Renal cortical epithelial cell (primary cell): Measurements from ENCODE around the gene LYST. TPM values are rescaled to one million over a fixed set of nuclear protein-coding genes. Genes with fewer than 3 reads are reported as not detected.
A peak's percentile ranks its signal among the peaks of the same experiment; 100 is the strongest.
"Not testable (repeated sequence)": the region's sequence is repeated elsewhere in the genome, so short reads cannot be mapped to it uniquely, and the experiment has no call there.

Experiments used
- DNase-seq: peaks from one replicate; pipeline ENCODE4 v3.0.0-alpha.2; 2011; ENCODE audit warnings: low read depth
- total RNA-seq: library from RNA; depleted of rRNA; stranded (reverse); fragments of >200 nt; gene quantifications from 2 replicates; pipeline ENCODE4 v1.2.3, GENCODE V29; 2014

Gene LYST
- total RNA-seq, 1 donor from 2014 or later: 23.6 TPM

DNA sequence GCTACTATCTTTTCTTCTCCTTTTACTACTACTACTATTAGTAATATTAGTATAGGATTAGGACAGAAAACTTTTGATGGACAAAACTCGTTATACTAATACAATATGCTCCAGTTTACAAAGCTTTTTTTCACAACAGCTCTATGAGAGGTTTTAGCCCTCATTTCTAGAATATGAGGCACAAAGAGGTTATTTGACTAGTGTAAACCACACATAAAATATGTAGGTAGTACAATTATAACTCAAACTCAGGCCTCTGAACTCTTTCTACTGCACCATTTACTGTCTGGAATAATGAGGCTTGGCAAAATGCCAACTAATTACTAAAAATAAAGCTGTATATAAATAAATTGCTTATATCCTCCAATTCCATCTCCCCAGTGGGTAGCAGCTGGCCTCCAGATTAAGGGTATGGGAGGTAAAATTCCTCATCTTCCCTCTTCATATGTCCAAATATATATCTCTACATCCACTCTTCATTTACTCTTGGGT is 99.9 kb downstream of the LYST start:
- DNase-seq: no peak

DNA sequence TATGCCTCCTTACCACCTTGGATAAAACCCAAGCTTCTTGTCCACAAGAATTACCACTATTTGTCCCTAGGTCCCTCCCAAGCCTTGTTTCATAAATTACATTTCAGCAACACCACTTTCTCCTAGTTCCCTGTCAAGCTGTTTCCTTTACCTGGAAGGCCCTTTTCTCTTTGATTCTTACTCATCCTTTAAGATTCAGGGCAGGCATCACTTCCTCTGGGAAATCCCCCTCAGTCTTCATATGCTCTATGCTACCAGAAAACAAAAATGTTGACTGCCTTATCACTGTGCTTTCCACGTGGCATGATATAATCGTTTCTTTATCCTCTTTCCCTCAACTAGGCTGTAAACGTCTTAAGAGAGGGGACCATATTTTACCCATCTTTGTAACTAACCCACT is 102.7 kb downstream of the LYST start:
- DNase-seq: no peak

DNA sequence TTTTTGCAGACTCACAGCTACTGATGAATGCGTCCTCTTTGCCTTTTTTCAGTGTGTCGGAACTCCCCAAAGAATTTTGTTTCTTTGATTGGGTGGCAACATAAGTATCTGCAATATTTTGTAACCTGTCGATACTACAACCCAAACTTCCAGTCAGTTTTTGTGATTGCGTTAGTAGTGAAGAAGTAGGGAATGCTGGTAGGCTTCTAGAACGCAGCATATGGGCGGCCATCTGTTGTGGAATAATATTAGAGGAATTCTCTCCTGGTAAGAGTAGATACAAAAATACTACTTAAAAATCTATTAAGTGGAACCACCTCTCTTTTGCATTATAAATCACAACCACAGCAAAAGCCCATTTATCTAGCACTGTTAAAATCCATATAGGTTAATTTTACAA is 107.4 kb downstream of the LYST start:
- DNase-seq: no peak

DNA sequence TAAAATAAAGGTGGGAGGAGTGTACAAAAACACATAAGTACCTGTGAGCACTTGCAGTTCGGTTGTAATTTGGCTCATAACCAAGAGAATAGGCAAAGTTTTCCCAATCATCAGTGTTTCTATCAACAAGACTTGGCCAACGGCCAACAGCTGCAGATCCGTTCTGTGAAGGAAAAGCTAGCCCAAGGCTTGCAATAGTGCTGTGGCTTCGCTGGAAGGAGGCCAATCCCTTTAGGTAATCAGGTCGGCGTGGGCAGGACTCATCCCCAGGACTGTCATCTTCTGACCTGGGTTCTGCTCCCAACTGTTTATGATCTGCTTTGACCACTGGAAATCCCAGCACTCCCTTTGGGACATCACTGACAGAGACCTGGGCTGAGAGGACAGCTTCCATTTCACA is 107.8 kb downstream of the LYST start:
- no peak for DNase-seq

DNA sequence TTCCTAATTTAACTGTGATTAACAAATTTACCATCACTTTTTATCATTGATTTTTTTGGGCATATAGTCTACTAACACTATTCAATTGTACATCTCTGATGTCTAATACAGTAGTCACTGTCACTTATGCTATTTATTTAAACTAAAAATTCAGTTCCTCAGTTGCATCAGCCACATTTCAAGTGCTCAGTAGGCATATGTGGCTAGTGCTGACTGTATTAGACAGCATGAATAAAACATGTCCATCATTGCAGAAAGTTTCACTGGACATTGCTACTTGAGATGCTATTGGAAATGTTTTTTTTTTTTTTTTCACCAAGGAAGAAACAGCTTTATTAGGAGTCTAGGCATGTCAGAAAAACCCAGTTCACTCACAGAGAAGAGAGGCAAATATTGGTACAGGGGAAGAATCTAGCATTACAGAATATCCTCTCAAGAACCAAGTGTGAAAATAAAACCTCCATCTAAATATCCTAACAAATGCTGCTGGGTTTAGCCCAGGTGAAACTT is 109.1 kb downstream of the LYST start:
- DNase-seq: no peak

DNA sequence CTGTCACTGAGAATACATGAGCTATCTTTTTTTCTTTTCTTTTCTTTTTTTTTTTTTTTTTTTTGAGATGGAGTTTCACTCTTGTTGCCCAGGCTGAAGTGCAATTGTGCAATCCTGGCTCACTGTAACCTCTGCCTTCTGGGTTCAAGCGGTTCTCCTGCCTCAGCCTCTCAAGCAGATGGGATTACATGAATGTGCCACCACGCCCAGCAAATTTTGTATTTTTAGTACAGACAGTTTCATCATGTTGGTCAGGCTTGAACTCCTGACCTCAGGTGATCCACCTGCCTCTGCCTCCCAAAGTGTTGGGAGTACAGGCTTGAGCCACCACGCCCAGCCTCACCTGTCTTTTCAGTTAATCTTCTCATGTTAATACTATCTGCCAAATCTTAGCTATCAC is 112.5 kb downstream of the LYST start:
- DNase-seq: not testable (repeated sequence)

DNA sequence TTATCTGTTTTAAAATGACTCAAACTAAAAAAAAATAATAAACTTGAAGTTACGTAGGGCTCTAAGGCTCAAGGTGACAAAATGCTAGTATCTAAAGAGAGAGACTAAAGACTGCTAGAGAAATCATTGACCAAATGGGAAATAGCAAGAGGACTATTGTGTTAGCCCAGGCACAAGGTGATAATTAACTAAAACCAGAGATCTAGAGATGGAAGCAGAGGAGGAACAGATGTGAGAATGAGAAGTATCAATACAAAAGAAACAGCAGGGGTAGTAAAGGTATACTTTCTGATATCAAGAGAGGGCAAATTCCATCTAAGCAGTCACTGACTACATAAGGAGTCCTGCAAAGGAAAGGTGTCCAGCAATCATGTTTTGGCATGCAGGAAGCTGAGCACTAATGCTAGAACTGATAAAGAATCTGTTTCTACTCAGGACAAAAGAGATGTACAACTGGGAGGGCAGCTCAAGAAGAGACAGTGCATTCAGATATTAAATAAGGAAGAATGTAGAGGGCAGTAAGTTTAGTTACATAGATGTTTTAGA is 116.9 kb downstream of the LYST start:
- peak; percentile 33 for DNase-seq

DNA sequence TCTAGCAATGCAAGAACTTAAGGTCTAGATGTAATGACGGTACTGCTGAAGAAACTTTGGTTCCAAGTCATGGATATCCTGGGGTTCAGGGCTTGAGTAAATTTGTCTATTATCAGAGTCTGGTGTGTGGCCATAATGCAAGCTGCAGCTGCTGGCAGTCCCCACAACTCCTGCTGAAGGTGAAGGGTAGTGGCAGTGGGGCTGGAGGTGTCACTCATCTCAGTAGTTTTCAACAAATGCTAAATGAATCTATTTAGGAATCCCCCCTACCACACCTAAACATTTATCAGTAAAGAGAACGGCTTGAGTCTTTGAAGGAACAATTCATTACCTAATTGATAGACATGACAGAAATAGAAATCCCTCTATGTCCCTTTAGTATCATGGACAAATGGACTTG is 118.0 kb downstream of the LYST start:
- no peak for DNase-seq

DNA sequence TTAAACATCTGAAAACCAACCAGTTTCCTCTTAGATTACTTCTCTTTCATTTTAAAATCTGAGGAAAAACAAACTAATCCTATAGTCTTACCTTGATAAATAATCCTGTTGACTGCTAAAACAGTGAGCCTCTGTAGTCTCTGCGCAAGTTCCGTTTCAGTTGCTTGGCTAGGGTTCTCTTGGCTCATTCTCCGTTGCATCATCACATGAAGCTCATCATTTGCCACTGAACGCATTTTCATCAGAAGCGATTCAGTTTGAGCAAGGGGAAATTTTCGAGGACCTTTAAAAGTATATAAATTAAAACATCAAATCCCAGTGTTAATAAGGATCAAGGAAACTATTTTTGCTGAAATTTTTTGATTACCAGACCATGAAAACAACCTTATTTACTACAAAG is 120.5 kb downstream of the LYST start:
- DNase-seq: no peak

DNA sequence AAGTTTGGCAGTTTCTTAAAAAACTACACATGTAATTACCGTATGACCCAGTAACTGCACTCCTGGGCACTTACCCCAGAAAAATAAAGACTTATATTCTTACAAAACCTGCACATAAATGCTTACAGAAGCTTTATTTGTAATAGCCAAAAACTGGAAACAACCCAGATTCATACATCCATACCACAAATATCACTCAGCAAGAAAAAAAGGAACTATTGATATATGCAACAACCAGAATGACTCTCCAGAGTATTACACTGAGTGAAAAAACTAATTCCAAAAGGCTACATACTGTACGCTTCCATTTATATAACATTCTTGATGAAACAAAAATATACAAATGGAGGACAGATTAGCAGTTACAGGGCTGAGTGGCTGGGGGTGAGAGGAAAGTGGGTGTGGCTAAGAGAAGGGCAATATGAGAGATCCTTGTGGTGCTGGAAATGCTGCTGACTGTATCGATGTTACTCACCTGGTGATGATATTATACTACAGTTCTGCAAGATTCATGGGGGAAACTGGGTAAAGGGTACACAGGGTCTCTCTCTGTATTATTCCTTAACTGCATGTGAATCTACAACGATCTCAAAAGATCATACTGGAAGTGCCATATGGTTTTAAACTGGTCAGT is 121.1 kb downstream of the LYST start:
- no peak for DNase-seq

DNA sequence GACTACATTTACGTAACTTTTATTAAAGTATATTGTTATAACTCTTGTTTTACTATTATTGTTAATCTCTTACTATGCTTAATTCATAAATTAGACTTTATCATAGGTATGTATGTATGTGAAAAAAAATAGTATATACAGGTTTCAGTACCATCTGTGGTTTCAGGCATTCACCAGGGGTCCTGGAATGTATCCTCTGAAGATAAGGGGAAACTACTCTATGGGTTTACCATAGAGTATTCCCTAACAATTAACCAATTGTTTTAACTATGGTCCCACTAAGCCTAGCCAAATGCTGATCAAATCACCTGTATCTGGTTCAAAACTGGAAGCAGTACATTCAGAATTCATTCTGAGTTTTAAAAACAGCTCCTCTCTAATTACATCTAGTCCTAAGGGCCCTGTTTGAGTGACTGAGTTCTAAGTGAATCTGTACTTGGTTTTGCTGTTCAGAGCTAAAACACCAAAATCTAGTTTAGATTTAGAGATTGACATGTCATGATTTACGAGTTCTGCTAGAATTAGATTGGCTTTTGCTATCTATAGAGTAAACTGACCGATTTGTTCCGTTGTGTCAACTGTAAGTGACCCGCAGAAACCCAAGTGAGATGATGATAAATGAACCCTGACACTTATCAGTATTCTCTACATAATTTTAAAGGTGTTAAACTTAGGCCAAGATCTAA is 123.6 kb downstream of the LYST start:
- no peak for DNase-seq

DNA sequence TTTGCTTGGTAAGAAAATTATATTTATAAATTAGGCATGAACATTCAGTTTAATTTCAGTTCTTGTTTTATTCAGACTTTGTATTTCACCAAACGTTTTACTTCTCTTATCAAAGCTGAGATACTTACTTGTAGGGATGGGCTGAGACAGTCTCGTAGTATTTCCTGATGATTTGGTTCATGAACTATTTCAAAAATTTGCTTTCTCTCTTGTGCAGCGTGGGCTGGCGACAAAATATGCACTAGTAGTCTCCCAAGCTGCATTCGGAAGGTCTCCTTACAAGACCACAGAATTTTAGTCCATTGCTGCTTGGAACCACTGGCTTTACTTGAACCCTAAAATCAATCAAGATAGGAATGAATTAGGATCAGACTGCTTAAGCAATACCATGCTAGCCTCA is 125.4 kb downstream of the LYST start:
- peak; percentile 28 for DNase-seq

DNA sequence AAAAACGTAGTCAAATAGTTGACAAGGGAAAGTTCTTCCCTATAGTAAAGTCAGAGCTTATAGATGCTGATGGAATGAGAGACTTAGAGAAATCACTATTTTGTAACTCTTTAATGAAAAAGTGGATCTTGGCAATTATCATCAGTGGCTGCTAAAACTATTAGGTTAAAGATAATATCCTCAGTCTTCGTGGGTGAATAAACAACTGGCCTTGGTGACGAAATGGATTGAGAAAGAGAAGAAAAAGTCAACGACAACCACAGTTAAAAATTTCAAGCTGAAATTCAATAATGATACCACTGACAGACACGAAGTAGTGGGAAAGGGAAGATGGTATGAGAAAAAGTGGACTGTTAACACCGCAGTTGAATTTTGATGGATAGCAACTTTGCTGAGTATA is 127.1 kb downstream of the LYST start:
- DNase-seq: no peak

DNA sequence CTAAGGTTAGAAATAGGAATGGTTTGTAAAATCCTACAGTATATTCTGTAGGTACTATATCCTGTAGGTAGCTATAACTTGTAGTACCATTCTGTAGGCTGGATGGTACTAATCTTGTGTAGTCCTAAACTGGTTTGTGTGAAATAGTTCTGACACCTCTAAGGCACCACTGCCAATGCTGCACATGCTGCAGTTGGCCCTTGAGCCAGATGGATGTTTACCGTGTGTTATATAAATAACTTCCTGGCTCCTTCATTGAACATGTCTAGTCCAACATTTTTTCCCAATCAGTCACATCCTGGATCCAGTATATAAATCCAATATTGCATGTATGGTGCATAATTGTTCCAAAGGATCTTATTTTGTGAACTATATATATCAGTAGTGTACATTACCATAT is 127.6 kb downstream of the LYST start:
- DNase-seq: no peak

DNA sequence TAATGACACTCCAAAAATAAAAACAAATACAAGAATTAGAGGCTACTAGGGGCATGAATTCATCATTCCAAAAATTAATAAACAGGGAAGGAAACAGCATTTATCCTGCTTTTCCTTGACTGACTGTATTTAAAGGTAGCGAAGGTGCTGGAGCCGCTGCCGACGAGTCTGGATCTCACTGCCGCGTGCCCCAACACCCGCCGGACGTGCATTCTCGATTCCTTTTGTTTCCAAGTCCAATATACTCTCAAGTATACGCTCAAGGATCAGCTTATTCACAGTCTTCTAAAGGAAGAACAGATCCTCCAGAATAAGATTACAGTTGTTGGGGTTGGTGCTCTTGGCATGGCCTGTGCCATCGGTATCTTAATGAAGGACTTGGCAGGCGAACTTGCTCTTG is 129.0 kb downstream of the LYST start:
- DNase-seq: no peak

DNA sequence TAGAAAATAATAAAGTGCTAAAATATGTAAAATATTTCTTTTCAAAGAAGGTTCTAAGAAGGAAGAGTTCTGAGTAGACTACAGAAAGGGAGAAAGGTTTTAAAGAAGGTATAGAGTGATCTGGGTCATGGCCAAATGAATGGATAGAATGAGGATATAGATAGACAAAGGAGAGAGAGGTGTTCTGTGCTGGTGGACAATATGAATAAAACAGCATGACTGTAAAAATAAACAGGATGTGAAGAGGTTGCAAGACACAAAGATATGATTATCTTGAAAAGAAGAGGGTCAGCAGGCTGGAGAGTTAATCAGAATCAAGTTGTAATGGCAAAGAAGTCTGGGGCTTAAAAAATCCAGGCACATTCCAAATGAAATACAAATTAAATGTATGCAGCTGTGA is 130.4 kb downstream of the LYST start:
- no peak for DNase-seq

DNA sequence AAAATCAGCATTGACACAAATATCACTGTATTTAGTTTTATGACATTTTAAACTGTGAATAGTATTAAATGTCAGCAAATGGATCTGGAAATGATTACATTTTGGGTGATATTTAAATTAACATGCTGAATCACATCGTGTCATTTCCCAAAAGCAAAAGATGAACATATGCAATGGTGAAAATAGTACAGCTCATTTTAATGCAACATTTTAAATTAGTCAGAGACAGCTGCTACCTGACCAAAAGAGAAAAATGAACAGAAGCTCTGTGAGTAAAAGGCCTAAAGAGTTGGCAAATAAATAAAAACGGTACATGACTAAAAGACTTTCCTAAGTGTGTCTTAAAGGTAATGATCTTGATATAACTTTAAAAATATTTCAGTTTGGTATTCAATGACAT is 131.1 kb downstream of the LYST start:
- no peak for DNase-seq

DNA sequence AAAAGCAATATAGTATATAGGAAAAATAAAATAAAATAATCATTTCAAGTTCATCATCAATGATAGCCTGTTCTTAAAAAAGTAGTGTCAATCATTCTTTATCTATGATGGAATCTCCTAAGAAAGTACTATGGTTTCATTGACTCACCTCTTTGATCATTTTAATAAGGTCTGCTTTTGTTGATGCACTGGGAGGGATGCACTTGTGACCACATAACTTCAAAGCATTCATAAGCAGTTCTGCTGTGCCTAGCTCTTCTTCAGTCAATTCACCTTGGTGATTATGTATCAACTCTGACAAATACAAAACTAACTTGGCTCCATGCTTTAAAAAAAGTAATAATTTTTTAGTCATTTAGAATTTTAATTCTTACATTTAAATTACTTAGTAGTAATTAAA is 132.4 kb downstream of the LYST start:
- no peak for DNase-seq

DNA sequence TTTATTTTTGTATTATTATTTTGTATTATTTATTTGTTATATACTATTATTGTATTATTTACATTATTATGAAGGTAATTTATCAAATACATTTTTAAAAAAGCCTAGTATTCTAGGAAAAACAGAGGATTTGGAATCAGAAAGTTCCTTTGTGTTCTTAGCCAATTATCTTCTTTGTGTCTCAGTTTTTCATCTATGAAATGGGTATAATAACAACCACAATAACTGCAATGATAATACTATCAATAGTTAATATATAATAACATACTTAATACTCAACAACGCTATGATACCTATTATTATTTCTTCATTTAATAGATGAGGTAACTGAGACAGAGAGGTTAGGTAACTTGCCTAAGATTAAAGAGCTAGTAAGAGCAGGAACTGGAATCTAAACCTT is 136.7 kb downstream of the LYST start:
- DNase-seq: no peak

DNA sequence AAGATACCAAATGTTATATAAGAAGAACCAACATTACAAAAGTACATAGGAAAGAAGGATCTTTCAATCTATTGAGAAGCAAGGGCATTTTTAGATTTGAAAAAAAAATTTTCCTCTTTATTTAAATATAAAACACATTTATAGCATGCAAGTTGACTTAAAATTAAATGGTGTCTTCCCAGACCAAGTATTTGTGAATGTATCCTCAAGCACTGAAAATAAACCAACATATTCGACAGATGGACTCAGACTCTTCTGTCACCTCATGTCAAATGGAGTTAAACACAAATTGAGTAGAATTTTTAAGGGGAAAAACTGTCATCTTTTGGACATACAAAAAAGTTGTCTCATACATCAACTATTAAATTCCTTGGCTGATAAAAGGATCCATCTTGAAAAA is 140.1 kb downstream of the LYST start:
- no peak for DNase-seq

DNA sequence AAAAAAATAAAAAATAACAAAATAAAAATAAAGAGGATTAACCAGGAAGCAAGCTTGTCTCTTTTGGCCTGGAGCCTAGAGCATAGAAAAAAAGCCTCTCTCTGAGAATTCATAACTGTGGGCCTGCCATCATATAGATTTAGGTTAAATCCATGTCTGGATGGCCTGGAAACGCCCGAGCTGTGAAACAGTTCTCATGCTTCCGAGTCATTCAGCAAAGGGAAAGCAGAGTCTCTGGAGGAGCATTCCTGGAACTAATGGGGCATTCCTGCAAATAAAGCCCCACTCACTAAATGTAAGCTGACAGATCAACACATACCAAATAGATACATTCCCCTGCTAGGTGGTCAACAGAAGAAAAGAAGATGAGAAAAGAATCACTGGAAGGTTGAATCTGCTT is 141.3 kb downstream of the LYST start:
- DNase-seq: peak; percentile 40

DNA sequence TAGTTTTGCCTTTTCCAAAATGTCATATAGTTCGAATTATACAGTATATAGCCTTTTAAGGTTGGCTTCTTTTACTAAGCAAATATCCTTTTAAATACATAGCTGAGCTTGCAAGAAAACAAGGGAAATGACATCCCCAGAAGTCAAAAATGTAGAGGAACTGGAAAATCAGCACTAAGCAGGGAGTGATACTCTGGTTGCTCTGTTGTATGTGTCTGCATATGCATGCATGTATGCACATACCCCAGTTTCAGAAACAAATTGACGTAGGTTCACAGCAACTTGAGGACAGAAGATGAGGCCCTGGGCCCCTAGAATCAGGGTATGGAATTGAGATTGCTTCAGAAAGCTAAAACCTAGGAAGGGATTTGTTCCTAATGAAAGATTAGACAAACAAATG is 142.0 kb downstream of the LYST start:
- no peak for DNase-seq

DNA sequence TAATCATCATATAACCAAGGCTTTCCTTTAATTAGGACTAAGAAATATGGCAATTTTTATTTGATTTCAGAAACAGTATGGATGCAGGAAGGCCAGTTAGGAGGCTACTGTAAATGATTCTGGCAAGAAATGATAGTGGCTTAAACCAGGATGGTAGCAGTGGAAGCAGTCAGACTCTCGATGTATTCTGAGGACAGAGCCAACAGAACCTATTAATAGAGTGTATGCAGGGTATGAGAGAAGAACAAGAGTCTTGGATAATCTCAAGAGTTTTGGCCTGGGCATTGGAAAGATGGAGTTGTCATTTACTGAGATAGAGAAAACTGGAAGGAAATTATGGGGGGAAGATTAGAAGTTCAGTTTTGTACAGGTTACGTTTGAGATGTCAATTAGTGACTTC is 143.8 kb downstream of the LYST start:
- DNase-seq: no peak
